ENCODE results near the gene HACD3.
"Not testable (repeated sequence)": the region's sequence is repeated elsewhere in the genome, so short reads cannot be mapped to it uniquely, and the experiment has no call there.

The HACD3 gene

GRCh38 chr15:65541231-65541820 is 11.1 kb downstream of the HACD3 start:
- in situ Hi-C loops (cut with HindIII; ENCODE audit: low pct_ligation_motif_present, low pct_unique_long_range_greater_than_20kb, low sequenced_read_pairs), result no loop called here
- DNase-seq, result no peak

GRCh38 chr15:65547841-65548240 is 17.6 kb downstream of the HACD3 start:
- in situ Hi-C loops (cut with HindIII; ENCODE audit: low pct_ligation_motif_present, low pct_unique_long_range_greater_than_20kb, low sequenced_read_pairs), result no loop called here
- no peak for DNase-seq

- in situ Hi-C loops (cut with HindIII; ENCODE audit: low pct_ligation_motif_present, low pct_unique_long_range_greater_than_20kb, low sequenced_read_pairs); DNase-seq: not testable (repeated sequence)
These were observed 19.0 kb downstream of the HACD3 start for GRCh38 chr15:65549288-65549687.

- no peak for DNase-seq
- in situ Hi-C loops (cut with HindIII; ENCODE audit: low pct_ligation_motif_present, low pct_unique_long_range_greater_than_20kb, low sequenced_read_pairs), result no loop called here
These were observed 20.4 kb downstream of the HACD3 start for GRCh38 chr15:65550681-65551098.

- in situ Hi-C loops (cut with HindIII; ENCODE audit: low pct_ligation_motif_present, low pct_unique_long_range_greater_than_20kb, low sequenced_read_pairs), result no loop called here
- DNase-seq, result no peak
These were observed 20.9 kb downstream of the HACD3 start for GRCh38 chr15:65551183-65551582.

GRCh38 chr15:65552851-65553250 is 22.6 kb downstream of the HACD3 start:
- DNase-seq; in situ Hi-C loops (cut with HindIII; ENCODE audit: low pct_ligation_motif_present, low pct_unique_long_range_greater_than_20kb, low sequenced_read_pairs): not testable (repeated sequence)

- in situ Hi-C loops (cut with HindIII; ENCODE audit: low pct_ligation_motif_present, low pct_unique_long_range_greater_than_20kb, low sequenced_read_pairs), result no loop called here
- DNase-seq, result no peak
These were observed 23.4 kb downstream of the HACD3 start for GRCh38 chr15:65553691-65554090.

GRCh38 chr15:65556622-65557021 is 26.4 kb downstream of the HACD3 start:
- in situ Hi-C loops (cut with HindIII; ENCODE audit: low pct_ligation_motif_present, low pct_unique_long_range_greater_than_20kb, low sequenced_read_pairs), result no loop called here
- DNase-seq, result no peak

GRCh38 chr15:65558336-65558735 is 28.1 kb downstream of the HACD3 start:
- in situ Hi-C loops (cut with HindIII; ENCODE audit: low pct_ligation_motif_present, low pct_unique_long_range_greater_than_20kb, low sequenced_read_pairs), result no loop called here
- no peak for DNase-seq

GRCh38 chr15:65558997-65559760 is 28.9 kb downstream of the HACD3 start:
- in situ Hi-C loops (cut with HindIII; ENCODE audit: low pct_ligation_motif_present, low pct_unique_long_range_greater_than_20kb, low sequenced_read_pairs), result no loop called here
- DNase-seq, result no peak

- DNase-seq, result no peak
- in situ Hi-C loops (cut with HindIII; ENCODE audit: low pct_ligation_motif_present, low pct_unique_long_range_greater_than_20kb, low sequenced_read_pairs), result no loop called here
These were observed 29.7 kb downstream of the HACD3 start for GRCh38 chr15:65559941-65560340.

GRCh38 chr15:65561934-65562333 is 31.7 kb downstream of the HACD3 start:
- no peak for DNase-seq
- in situ Hi-C loops (cut with HindIII; ENCODE audit: low pct_ligation_motif_present, low pct_unique_long_range_greater_than_20kb, low sequenced_read_pairs), result no loop called here

GRCh38 chr15:65569728-65570127 is 39.5 kb downstream of the HACD3 start:
- DNase-seq, result no peak
- in situ Hi-C loops (cut with HindIII; ENCODE audit: low pct_ligation_motif_present, low pct_unique_long_range_greater_than_20kb, low sequenced_read_pairs), result no loop called here

GRCh38 chr15:65571971-65572370 is 41.7 kb downstream of the HACD3 start:
- in situ Hi-C loops (cut with HindIII; ENCODE audit: low pct_ligation_motif_present, low pct_unique_long_range_greater_than_20kb, low sequenced_read_pairs), result no loop called here

GRCh38 chr15:65576664-65577063 is 46.4 kb downstream of the HACD3 start:
- in situ Hi-C loops (cut with HindIII; ENCODE audit: low pct_ligation_motif_present, low pct_unique_long_range_greater_than_20kb, low sequenced_read_pairs), result no loop called here
- peak; percentile 66 for DNase-seq

More at GRCh38 chr15:65571971-65572370, 41.7 kb downstream of the HACD3 start:
- no peak for DNase-seq

GRCh38 chr15:65577129-65577996 is 47.1 kb downstream of the HACD3 start:
- no peak for DNase-seq
- in situ Hi-C loops (cut with HindIII; ENCODE audit: low pct_ligation_motif_present, low pct_unique_long_range_greater_than_20kb, low sequenced_read_pairs), result no loop called here

GRCh38 chr15:65578904-65579728 is 48.9 kb downstream of the HACD3 start:
- DNase-seq, result no peak
- in situ Hi-C loops (cut with HindIII; ENCODE audit: low pct_ligation_motif_present, low pct_unique_long_range_greater_than_20kb, low sequenced_read_pairs), result no loop called here

GRCh38 chr15:65579762-65580161 is 49.5 kb downstream of the HACD3 start:
- in situ Hi-C loops (cut with HindIII; ENCODE audit: low pct_ligation_motif_present, low pct_unique_long_range_greater_than_20kb, low sequenced_read_pairs), result no loop called here
- DNase-seq, result no peak

Measured in ACHN (cell line).